Kidney (tissue), 14 donors: ENCODE measurements around the gene DSE. TPM values are rescaled to one million over a fixed set of nuclear protein-coding genes. Genes with fewer than 3 reads are reported as not detected.

Source experiments
- DNase-seq, 5 donors: peaks; one replicate each; pipeline ENCODE4 v3.0.0-alpha.2; 2013 to 2020
- FAIRE-seq: peaks from 2 replicates; lab custom pipeline; 2012; peaks lifted over from hg19 to GRCh38; lab: Jason Lieb, UNC
- H3K27ac ChIP-seq, 2 donors: one replicate each; pipeline ENCODE4 v1.7.0; 2013; ENCODE audit warnings: low read depth in 2 of 2, low read length in 2 of 2, inconsistent platforms in 1 of 2
- H3K27me3 ChIP-seq: one replicate; pipeline ENCODE4 v1.7.1; 2013; ENCODE audit warnings: low read length, inconsistent platforms; ENCODE audit not compliant: control insufficient read depth, insufficient read depth
- H3K36me3 ChIP-seq, 3 donors: one replicate each; pipeline versions ENCODE4 v1.7.0 to v1.7.1; 2013; ENCODE audit warnings: low read length in 3 of 3, control low read depth in 1 of 3, inconsistent platforms in 1 of 3; ENCODE audit not compliant: insufficient read depth in 3 of 3, control insufficient read depth in 2 of 3
- H3K4me1 ChIP-seq, 3 donors: one replicate each; pipeline versions ENCODE4 v1.7.0 to v1.7.1; 2013; ENCODE audit warnings: low read length in 3 of 3, inconsistent platforms in 1 of 3, low read depth in 1 of 3; ENCODE audit not compliant: control insufficient read depth in 2 of 3, insufficient read depth in 2 of 3
- H3K4me3 ChIP-seq, 3 donors: one replicate each; pipeline versions ENCODE4 v1.7.0 to v1.8.1; 2013; ENCODE audit warnings: low read length in 3 of 3, control low read depth in 1 of 3, inconsistent platforms in 1 of 3
- H3K9ac ChIP-seq, 3 donors: one replicate each; pipeline versions ENCODE4 v1.7.0 to v1.7.1; 2013; ENCODE audit warnings: low read length in 3 of 3, control low read depth in 1 of 3, inconsistent platforms in 1 of 3
- H3K9me3 ChIP-seq, 3 donors: one replicate each; pipeline versions ENCODE4 v1.7.0 to v1.7.1; 2013; ENCODE audit warnings: low read length in 3 of 3, control low read depth in 1 of 3, inconsistent platforms in 1 of 3; ENCODE audit not compliant: control insufficient read depth in 2 of 3, insufficient read depth in 1 of 3
- intact Hi-C: fragments of 100-400 bp; cut with DNase I; formaldehyde crosslinking; loops from one replicate; pipeline ENCODE4 v1.11.1; 2022
- polyA plus RNA-seq: library from polyadenylated mRNA; stranded (reverse); fragments of 350-450 nt; fragmentation: Illumina TruSeq; extraction: RNeasy Lipid Tissue Mini Kit (QIAGEN cat#74804); gene quantifications from one replicate; pipeline ENCODE4 v1.2.3, GENCODE V29; 2014; ENCODE audit warnings: low read depth, low replicate concordance; ENCODE audit not compliant: insufficient read depth
- total RNA-seq: library from RNA; stranded (reverse); fragmentation: NEBNext Ultra II Directional; extraction: Animal tissue kit (Norgen Biotek cat#: 25700); gene quantifications from one replicate; pipeline ENCODE4 v1.2.1, GENCODE V29; 2021
- TF ChIP-seq, protein P1 (sequence below): IDR thresholded peaks from 3 replicates; pipeline ENCODE4 v1.5.1; 2012; ENCODE audit warnings: mild to moderate bottlenecking, moderate library complexity, borderline replicate concordance; ENCODE audit not compliant: insufficient read depth; ENCODE audit errors: extremely low read depth
- donor health status: control.
- donor health status: control.
- donor health status: control.
- donor health status: control.
- donor health status: control.
- donor health status: DM: yes; HTN: yes; CAD: no.
- donor health status: Normal renal cell carcinoma (clear cell type).

DSE gene
- total and polyA plus RNA-seq, 2 donors from 2014 or later, result 6.9 to 47.7 TPM

DNA sequence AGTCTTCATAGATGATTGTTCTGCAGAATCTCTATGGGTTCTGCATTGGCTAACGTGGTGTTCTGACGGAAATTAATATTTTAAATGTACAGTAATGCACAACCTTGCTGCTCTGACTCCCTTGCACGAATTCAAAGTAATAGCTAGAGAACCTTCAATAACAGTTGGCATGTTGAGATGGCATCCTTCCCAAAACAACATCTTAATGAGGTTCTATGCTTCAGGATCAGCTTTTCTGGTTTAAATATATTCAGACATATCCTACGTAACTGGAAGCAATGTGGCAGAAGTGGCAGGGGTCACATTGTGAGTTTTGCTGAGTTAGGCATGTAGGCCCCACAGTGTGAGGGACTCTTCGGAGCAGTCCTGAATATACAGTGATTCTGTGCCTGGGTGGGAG lies 25.7 kb downstream of the DSE start:
- Histone ChIP-seq H3K9me3 (no peaks in the 10 kb centered on the region), H3K9ac (no peak overlapping the region), H3K4me3 (no peak overlapping the region), H3K4me1 (peaks cover 4 to 7% (median 6%) of the 10 kb centered on the region in 3 donors), H3K27me3 (no peaks in the 10 kb centered on the region), H3K27ac (no peak overlapping the region), H3K36me3 (no peaks in the 10 kb centered on the region)
- intact Hi-C loops, result no loop called here
- FAIRE-seq (no peak), DNase-seq (no peak)
- TF ChIP-seq, protein P1, sequence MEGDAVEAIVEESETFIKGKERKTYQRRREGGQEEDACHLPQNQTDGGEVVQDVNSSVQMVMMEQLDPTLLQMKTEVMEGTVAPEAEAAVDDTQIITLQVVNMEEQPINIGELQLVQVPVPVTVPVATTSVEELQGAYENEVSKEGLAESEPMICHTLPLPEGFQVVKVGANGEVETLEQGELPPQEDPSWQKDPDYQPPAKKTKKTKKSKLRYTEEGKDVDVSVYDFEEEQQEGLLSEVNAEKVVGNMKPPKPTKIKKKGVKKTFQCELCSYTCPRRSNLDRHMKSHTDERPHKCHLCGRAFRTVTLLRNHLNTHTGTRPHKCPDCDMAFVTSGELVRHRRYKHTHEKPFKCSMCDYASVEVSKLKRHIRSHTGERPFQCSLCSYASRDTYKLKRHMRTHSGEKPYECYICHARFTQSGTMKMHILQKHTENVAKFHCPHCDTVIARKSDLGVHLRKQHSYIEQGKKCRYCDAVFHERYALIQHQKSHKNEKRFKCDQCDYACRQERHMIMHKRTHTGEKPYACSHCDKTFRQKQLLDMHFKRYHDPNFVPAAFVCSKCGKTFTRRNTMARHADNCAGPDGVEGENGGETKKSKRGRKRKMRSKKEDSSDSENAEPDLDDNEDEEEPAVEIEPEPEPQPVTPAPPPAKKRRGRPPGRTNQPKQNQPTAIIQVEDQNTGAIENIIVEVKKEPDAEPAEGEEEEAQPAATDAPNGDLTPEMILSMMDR, result no peak

DNA sequence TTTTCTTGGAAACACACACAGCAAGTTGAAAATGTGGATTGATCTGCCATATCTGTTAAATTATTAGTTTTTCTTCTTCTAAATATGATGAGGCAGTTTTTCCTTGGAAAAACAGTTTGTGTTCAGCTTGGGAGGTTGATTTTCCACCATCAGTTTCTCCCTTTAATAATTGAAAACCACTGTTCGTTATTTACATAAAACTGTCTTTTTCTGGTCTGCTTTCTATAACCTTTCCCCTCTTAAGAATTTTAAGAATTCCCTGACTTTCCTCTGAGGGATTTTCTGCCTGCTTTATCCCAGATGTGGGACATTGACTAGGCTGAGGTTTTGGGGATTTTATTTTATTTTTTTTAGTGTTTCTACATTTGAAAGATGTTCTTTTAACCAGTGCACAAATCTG lies 27.2 kb downstream of the DSE start:
- no peak overlapping the region for H3K9ac ChIP-seq

DNA sequence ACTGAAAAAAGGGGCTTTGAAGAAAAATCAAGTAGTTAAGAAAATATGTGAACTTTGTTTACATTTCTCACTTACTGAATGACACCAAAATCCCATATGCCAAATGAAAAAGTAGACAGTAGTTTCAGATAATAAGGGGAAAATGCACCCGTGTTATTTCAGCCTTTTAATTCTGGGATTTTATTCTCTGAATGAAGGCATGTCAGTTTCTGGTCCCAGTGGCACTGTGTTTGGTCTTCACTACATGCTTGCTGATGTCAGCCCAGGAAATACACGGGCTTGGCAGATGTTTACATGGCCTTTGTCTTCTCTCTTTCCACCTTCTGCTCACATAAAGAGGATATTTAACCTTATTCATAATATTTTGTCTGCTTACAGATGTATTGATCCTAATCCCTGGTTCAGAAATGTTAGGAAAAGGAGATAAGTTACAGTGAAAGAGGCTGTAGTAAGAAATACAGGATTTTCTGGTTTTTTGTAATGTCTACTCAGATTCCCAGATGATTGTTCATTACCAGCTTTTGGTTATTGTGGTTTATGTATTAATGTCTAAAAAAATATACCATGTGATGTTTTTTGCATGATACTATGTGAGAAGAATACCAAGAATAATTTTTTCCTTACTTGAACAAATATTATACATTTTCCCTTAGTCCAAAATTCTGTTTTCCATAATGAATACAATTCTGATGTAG lies 27.7 kb downstream of the DSE start:
- DNase-seq (no peak), FAIRE-seq (no peak)
- H3K4me1 ChIP-seq, result peaks cover 2 to 7% (median 4%) of the 10 kb centered on the region in 3 donors
- intact Hi-C loops, result no loop called here
- no peak overlapping the region for H3K27ac ChIP-seq
- H3K27me3 ChIP-seq, result no peaks in the 10 kb centered on the region
- TF ChIP-seq, protein P1, result no peak
- H3K9ac ChIP-seq, result no peak overlapping the region
- H3K4me3 ChIP-seq, result no peak overlapping the region
- no peaks in the 10 kb centered on the region for H3K36me3 ChIP-seq
- H3K9me3 ChIP-seq, result no peaks in the 10 kb centered on the region

More for the DNA sequence above, 27.2 kb downstream of the DSE start:
- DNase-seq (peak in 1 of 5 donors; percentile 52), FAIRE-seq (no peak)
- H3K36me3 ChIP-seq, result no peaks in the 10 kb centered on the region
- no peaks in the 10 kb centered on the region for H3K9me3 ChIP-seq
- no peak overlapping the region for H3K4me3 ChIP-seq
- peaks cover 2 to 7% (median 4%) of the 10 kb centered on the region in 3 donors for H3K4me1 ChIP-seq
- H3K27ac ChIP-seq, result no peak overlapping the region
- TF ChIP-seq, protein P1, result no peak
- H3K27me3 ChIP-seq, result no peaks in the 10 kb centered on the region
- intact Hi-C loops, result no loop called here
